ENCODE data around the gene R3HDM1. TPM values are rescaled to one million over a fixed set of nuclear protein-coding genes. Genes with fewer than 3 reads are reported as not detected.

R3HDM1 gene
- total RNA-seq, 1 donor: 12.3 TPM

- Histone ChIP-seq H3K9me3 (ENCODE audit: low read depth, low read length) (no peaks in the 10 kb centered on the region), H2AFZ (ENCODE audit: low read length) (no peak overlapping the region), H4K20me1 (ENCODE audit: insufficient read depth, low read length) (peaks cover 47% of the 10 kb centered on the region), H3K4me2 (ENCODE audit: insufficient read depth, low read length) (peak overlapping the region; percentile 83), H3K27me3 (ENCODE audit: insufficient read depth, low read length) (no peaks in the 10 kb centered on the region), H3K4me1 (ENCODE audit: insufficient read depth, low read length) (peaks cover 23% of the 10 kb centered on the region), H3K79me2 (ENCODE audit: insufficient read depth, low read length) (peaks cover 65% of the 10 kb centered on the region), H3K36me3 (ENCODE audit: insufficient read depth, low read length) (peaks cover 11% of the 10 kb centered on the region), H3K4me3 (ENCODE audit: insufficient read depth, low read length) (peak overlapping the region; percentile 94), H3K27ac (ENCODE audit: low read depth, low read length) (peak overlapping the region; percentile 93)
- no peak for TF ChIP-seq CTCF (IDR thresholded peaks at IDR 0.05; ENCODE audit: extremely low read depth, low read depth, low read length)
- no peak for DNase-seq (ENCODE audit: insufficient read length, low spot score, missing footprints)
Measured at GRCh38 chr2:135743860-135744259, 212.6 kb downstream of the R3HDM1 start.

GRCh38 chr2:135744760-135745314 lies 213.6 kb downstream of the R3HDM1 start:
- peaks cover 70% of the 10 kb centered on the region for H3K79me2 ChIP-seq (ENCODE audit: insufficient read depth, low read length)
- H2AFZ ChIP-seq (ENCODE audit: low read length): no peak overlapping the region
- DNase-seq (ENCODE audit: insufficient read length, low spot score, missing footprints): no peak
- no peak overlapping the region for H3K4me3 ChIP-seq (ENCODE audit: insufficient read depth, low read length)
- peaks cover 49% of the 10 kb centered on the region for H4K20me1 ChIP-seq (ENCODE audit: insufficient read depth, low read length)
- peak; percentile 26 for TF ChIP-seq CTCF (IDR thresholded peaks at IDR 0.05; ENCODE audit: extremely low read depth, low read depth, low read length)
- peaks cover 23% of the 10 kb centered on the region for H3K4me1 ChIP-seq (ENCODE audit: insufficient read depth, low read length)
- H3K4me2 ChIP-seq (ENCODE audit: insufficient read depth, low read length): peak overlapping the region; percentile 83
- H3K9me3 ChIP-seq (ENCODE audit: low read depth, low read length): no peaks in the 10 kb centered on the region
- no peaks in the 10 kb centered on the region for H3K27me3 ChIP-seq (ENCODE audit: insufficient read depth, low read length)
- H3K27ac ChIP-seq (ENCODE audit: low read depth, low read length): peak overlapping the region; percentile 93
- H3K36me3 ChIP-seq (ENCODE audit: insufficient read depth, low read length): peaks cover 13% of the 10 kb centered on the region

- Histone ChIP-seq H3K9me3 (ENCODE audit: low read depth, low read length) (no peaks in the 10 kb centered on the region), H3K79me2 (ENCODE audit: insufficient read depth, low read length) (peaks cover 74% of the 10 kb centered on the region), H3K4me3 (ENCODE audit: insufficient read depth, low read length) (no peak overlapping the region), H4K20me1 (ENCODE audit: insufficient read depth, low read length) (peaks cover 51% of the 10 kb centered on the region), H3K4me2 (ENCODE audit: insufficient read depth, low read length) (peak overlapping the region; percentile 83), H3K27me3 (ENCODE audit: insufficient read depth, low read length) (no peaks in the 10 kb centered on the region), H3K36me3 (ENCODE audit: insufficient read depth, low read length) (peaks cover 17% of the 10 kb centered on the region), H3K27ac (ENCODE audit: low read depth, low read length) (peak overlapping the region; percentile 93), H3K4me1 (ENCODE audit: insufficient read depth, low read length) (peaks cover 23% of the 10 kb centered on the region), H2AFZ (ENCODE audit: low read length) (no peak overlapping the region)
- DNase-seq (ENCODE audit: insufficient read length, low spot score, missing footprints): peak; percentile 89
- TF ChIP-seq CTCF (IDR thresholded peaks at IDR 0.05; ENCODE audit: extremely low read depth, low read depth, low read length): no peak
Measured at GRCh38 chr2:135745545-135745944, 214.3 kb downstream of the R3HDM1 start.

GRCh38 chr2:135755573-135755972 lies 224.3 kb downstream of the R3HDM1 start:
- no peak overlapping the region for H3K4me2 ChIP-seq (ENCODE audit: insufficient read depth, low read length)
- no peak overlapping the region for H3K4me3 ChIP-seq (ENCODE audit: insufficient read depth, low read length)
- peaks cover 7% of the 10 kb centered on the region for H4K20me1 ChIP-seq (ENCODE audit: insufficient read depth, low read length)
- H3K27ac ChIP-seq (ENCODE audit: low read depth, low read length): no peak overlapping the region
- TF ChIP-seq CTCF (IDR thresholded peaks at IDR 0.05; ENCODE audit: extremely low read depth, low read depth, low read length): no peak
- H2AFZ ChIP-seq (ENCODE audit: low read length): no peak overlapping the region
- no peaks in the 10 kb centered on the region for H3K4me1 ChIP-seq (ENCODE audit: insufficient read depth, low read length)
- H3K36me3 ChIP-seq (ENCODE audit: insufficient read depth, low read length): peaks cover 67% of the 10 kb centered on the region
- H3K9me3 ChIP-seq (ENCODE audit: low read depth, low read length): no peaks in the 10 kb centered on the region
- peaks cover 21% of the 10 kb centered on the region for H3K79me2 ChIP-seq (ENCODE audit: insufficient read depth, low read length)
- H3K27me3 ChIP-seq (ENCODE audit: insufficient read depth, low read length): no peaks in the 10 kb centered on the region
- DNase-seq (ENCODE audit: insufficient read length, low spot score, missing footprints): no peak

Data from osteoblast (primary cell).